H1 (cell line): Measurements from ENCODE around the gene DMRTC1B.
"Not testable (repeated sequence)": the region's sequence is repeated elsewhere in the genome, so short reads cannot be mapped to it uniquely, and the experiment has no call there.

ENCODE experiments used
- EGR1 ChIP-seq: IDR thresholded peaks from 2 replicates; pipeline ENCODE4 v1.6.1; 2011; ENCODE audit warnings: low read depth, low read length, borderline replicate concordance
- MAFK ChIP-seq: IDR thresholded peaks from 2 replicates; pipeline ENCODE4 v1.6.1; 2012; ENCODE audit warnings: low read depth, mild to moderate bottlenecking, improper control_type of control experiment, low read length
- NANOG ChIP-seq: IDR thresholded peaks from 2 replicates; pipeline ENCODE4 v1.6.1; 2011; ENCODE audit warnings: low read length, low read depth, mild to moderate bottlenecking, inconsistent platforms; ENCODE audit not compliant: insufficient read depth, poor library complexity, severe bottlenecking
- TF ChIP-seq, protein P1 (sequence below), 3 experiments: IDR thresholded peaks; 1 replicate in 2 of 3; 2 replicates in 1 of 3; pipeline versions ENCODE4 v1.5.1 to v1.6.1; 2011; ENCODE audit warnings: low read length in 3 of 3, mild to moderate bottlenecking in 3 of 3, inconsistent platforms in 2 of 3, low read depth in 1 of 3, moderate library complexity in 1 of 3; ENCODE audit not compliant: insufficient read depth in 1 of 3; ENCODE audit errors: control extremely low read depth in 1 of 3

DNA sequence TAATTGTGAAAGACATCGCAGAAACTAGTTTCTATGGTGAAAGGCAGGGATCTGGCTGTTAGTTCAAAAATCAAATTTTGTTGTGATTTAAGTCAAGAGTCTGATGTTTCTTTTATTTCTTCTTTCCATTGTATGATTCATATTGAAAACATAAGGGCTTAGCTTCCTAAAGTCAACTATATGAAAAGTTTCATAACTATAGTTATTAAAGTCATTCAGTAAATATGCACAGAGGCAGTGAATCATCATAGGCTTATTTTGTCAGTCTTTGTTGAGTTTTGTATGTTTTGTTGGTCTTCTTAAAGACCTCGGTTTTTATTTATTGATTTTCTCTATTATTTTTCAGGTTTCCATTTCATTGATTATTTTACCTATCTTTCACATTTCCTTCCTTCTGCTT lies 106.2 kb downstream of the DMRTC1B start:
- TF ChIP-seq, protein P1, sequence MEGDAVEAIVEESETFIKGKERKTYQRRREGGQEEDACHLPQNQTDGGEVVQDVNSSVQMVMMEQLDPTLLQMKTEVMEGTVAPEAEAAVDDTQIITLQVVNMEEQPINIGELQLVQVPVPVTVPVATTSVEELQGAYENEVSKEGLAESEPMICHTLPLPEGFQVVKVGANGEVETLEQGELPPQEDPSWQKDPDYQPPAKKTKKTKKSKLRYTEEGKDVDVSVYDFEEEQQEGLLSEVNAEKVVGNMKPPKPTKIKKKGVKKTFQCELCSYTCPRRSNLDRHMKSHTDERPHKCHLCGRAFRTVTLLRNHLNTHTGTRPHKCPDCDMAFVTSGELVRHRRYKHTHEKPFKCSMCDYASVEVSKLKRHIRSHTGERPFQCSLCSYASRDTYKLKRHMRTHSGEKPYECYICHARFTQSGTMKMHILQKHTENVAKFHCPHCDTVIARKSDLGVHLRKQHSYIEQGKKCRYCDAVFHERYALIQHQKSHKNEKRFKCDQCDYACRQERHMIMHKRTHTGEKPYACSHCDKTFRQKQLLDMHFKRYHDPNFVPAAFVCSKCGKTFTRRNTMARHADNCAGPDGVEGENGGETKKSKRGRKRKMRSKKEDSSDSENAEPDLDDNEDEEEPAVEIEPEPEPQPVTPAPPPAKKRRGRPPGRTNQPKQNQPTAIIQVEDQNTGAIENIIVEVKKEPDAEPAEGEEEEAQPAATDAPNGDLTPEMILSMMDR (IDR thresholded peaks at IDR 0.05; ENCODE audit: control extremely low read depth in 1 of 3, insufficient read depth in 1 of 3, low read depth in 1 of 3, low read length in 3 of 3), result not testable (repeated sequence)
- TF ChIP-seq NANOG, MAFK, EGR1: not testable (repeated sequence)
